Measurements from ENCODE around the gene CEP126. TPM values are rescaled to one million over a fixed set of nuclear protein-coding genes. Genes with fewer than 3 reads are reported as not detected.

The CEP126 gene
- total RNA-seq, 1 donor from 2014 or later: 0.71 TPM

- no peak for DNase-seq (ENCODE audit: low read depth)
- H3K4me3 ChIP-seq (ENCODE audit: low read depth, low read length): no peak overlapping the region
- TF ChIP-seq CTCF (IDR thresholded peaks at IDR 0.05; ENCODE audit: insufficient read depth, low read length, poor library complexity, severe bottlenecking): no peak
- H3K27me3 ChIP-seq (ENCODE audit: control insufficient read depth, insufficient read depth, low read length): no peaks in the 10 kb centered on the region
- H3K36me3 ChIP-seq (ENCODE audit: control insufficient read depth, insufficient read depth, low read length): no peaks in the 10 kb centered on the region
Observed at GRCh38 chr11:101917226-101917625, 2.4 kb downstream of the CEP126 start.

DNA sequence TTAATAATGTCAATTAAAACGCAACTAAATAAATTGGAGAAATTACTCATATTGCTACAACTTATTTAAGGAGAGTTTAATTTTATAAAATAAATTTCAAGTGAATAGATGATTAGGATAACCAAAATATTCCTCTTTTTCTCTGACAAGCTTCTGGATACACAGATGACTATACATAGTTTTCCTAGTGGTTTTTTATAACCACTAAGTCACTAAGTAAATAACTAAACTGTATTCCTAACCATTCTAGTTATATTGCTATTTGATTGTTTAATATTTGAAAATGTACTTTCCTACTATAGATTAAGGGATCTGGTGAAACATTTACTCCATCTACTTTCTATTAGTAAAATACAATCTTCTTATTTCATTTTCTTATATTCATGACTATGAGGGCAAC is 6.2 kb downstream of the CEP126 start:
- Histone ChIP-seq H3K27me3 (ENCODE audit: control insufficient read depth, insufficient read depth, low read length) (no peaks in the 10 kb centered on the region), H3K4me3 (ENCODE audit: low read depth, low read length) (no peak overlapping the region), H3K36me3 (ENCODE audit: control insufficient read depth, insufficient read depth, low read length) (no peaks in the 10 kb centered on the region)
- TF ChIP-seq CTCF (IDR thresholded peaks at IDR 0.05; ENCODE audit: insufficient read depth, low read length, poor library complexity, severe bottlenecking): no peak
- DNase-seq (ENCODE audit: low read depth): no peak

GRCh38 chr11:101923554-101923953 is 8.7 kb downstream of the CEP126 start:
- TF ChIP-seq CTCF (IDR thresholded peaks at IDR 0.05; ENCODE audit: insufficient read depth, low read length, poor library complexity, severe bottlenecking): no peak
- no peak for DNase-seq (ENCODE audit: low read depth)
- H3K36me3 ChIP-seq (ENCODE audit: control insufficient read depth, insufficient read depth, low read length): no peaks in the 10 kb centered on the region
- no peaks in the 10 kb centered on the region for H3K27me3 ChIP-seq (ENCODE audit: control insufficient read depth, insufficient read depth, low read length)
- H3K4me3 ChIP-seq (ENCODE audit: low read depth, low read length): no peak overlapping the region

DNA sequence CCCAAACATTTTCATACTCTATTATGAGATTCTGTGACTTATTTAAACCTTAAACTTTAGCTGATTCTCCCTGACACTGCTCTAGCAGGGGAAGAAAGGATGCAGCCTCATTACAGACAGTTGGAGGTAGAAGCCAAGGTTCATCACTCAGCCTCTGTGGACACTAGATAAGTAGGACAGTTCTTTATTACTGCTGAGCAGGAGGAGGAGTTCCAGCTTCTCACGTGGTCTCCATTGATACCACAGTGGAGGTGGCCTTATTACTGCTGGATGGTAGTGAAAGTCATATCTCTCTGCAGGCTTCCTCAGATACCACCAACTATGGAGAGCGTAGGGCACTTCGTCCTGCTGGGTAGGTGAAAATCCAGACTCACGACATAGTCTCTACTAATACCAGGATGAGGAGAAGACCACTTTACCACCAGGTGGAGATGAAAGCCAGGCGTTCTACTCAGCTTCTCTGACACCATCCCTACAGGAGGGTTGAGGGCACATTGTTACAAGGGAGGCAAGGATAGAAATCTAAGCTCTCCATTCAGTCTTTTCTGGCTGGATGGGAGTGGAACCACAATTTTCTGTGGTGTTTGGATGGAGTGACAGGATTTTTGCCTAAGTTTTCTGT is 14.6 kb downstream of the CEP126 start:
- Histone ChIP-seq H3K27me3 (ENCODE audit: control insufficient read depth, insufficient read depth, low read length) (no peaks in the 10 kb centered on the region), H3K36me3 (ENCODE audit: control insufficient read depth, insufficient read depth, low read length) (no peaks in the 10 kb centered on the region), H3K4me3 (ENCODE audit: low read depth, low read length) (no peak overlapping the region)
- no peak for TF ChIP-seq CTCF (IDR thresholded peaks at IDR 0.05; ENCODE audit: insufficient read depth, low read length, poor library complexity, severe bottlenecking)
- no peak for DNase-seq (ENCODE audit: low read depth)

- H3K4me3 ChIP-seq (ENCODE audit: low read depth, low read length): no peak overlapping the region
- H3K27me3 ChIP-seq (ENCODE audit: control insufficient read depth, insufficient read depth, low read length): no peaks in the 10 kb centered on the region
- no peak for TF ChIP-seq CTCF (IDR thresholded peaks at IDR 0.05; ENCODE audit: insufficient read depth, low read length, poor library complexity, severe bottlenecking)
- no peaks in the 10 kb centered on the region for H3K36me3 ChIP-seq (ENCODE audit: control insufficient read depth, insufficient read depth, low read length)
- DNase-seq (ENCODE audit: low read depth): no peak
Observed at GRCh38 chr11:101931692-101932091, 16.9 kb downstream of the CEP126 start.

GRCh38 chr11:101940901-101941520 is 26.2 kb downstream of the CEP126 start:
- Histone ChIP-seq H3K27me3 (ENCODE audit: control insufficient read depth, insufficient read depth, low read length) (no peaks in the 10 kb centered on the region), H3K4me3 (ENCODE audit: low read depth, low read length) (no peak overlapping the region), H3K36me3 (ENCODE audit: control insufficient read depth, insufficient read depth, low read length) (no peaks in the 10 kb centered on the region)
- DNase-seq (ENCODE audit: low read depth): no peak
- TF ChIP-seq CTCF (IDR thresholded peaks at IDR 0.05; ENCODE audit: insufficient read depth, low read length, poor library complexity, severe bottlenecking): no peak
